HG02610 (cell line): ENCODE measurements around the gene SGCG.
A peak's percentile ranks its signal among the peaks of the same experiment; 100 is the strongest.

Experiments used
- ATAC-seq: cut with Tn5 transposase; IDR thresholded peaks from one replicate; pipeline ENCODE4 v1.9.1; 2021; ENCODE audit warnings: mild to moderate bottlenecking, moderate library complexity; ENCODE audit not compliant: unreplicated experiment

SGCG gene

DNA sequence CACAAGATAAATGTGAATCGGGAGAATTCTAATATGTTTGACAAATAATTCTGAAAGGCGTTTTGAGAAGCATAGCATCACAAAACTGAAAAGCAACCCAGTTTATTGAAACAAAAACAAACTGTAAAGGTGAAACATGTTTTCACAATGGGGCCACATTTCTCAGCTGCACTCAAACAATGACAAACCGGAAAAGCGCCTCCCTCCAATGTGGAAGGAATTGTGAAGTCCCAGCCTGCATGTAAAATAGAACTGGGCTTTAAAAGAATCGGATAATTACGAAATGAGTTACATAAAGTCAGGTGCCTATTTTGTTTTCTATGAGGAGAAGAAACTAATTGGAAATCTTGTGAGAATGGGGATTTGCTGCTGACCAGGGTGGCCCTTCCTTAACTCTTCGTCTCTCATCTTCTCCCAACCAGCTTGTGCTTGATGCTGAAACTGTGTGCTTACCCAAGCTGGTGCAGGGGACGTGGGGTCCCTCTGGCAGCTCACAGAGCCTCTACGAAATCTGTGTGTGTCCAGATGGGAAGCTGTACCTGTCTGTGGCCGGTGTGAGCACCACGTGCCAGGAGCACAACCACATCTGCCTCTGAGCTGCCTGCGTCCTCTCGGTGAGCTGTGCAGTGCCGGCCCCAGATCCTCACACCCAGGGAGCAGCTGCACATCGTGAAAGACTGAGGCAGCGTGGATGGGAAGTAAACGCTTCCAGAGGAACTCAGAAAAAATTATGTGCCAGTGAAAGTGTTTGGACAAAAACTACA lies 143.3 kb downstream of the SGCG start:
- ATAC-seq, result no peak

- ATAC-seq, result peak; percentile 72
Observed at GRCh38 chr13:23325191-23325590, 144.4 kb downstream of the SGCG start.

GRCh38 chr13:23330356-23330755 lies 149.6 kb downstream of the SGCG start:
- ATAC-seq, result no peak

GRCh38 chr13:23339225-23339624 lies 158.4 kb downstream of the SGCG start:
- ATAC-seq, result no peak

GRCh38 chr13:23344931-23345595 lies 164.3 kb downstream of the SGCG start:
- no peak for ATAC-seq

DNA sequence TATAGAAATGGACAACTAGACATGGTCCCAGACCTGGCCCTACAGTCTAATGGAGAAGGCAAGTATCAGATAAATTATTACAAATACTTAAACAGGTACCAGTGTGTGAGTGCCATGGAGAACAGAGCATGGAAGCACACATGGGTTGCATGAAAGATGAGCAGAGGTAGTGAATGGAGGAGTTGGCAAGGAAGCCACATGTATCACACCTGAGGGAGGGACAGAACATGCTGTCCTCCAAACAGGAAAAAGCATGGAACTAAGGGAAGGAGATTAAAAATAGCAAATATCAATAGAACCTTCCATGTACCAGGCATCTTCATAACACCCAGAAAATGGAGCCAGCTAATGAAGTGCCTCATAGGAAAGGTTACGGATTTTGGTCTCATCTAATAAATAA lies 166.8 kb downstream of the SGCG start:
- no peak for ATAC-seq

GRCh38 chr13:23348262-23349127 lies 167.7 kb downstream of the SGCG start:
- no peak for ATAC-seq

- ATAC-seq, result no peak
Observed at GRCh38 chr13:23349161-23349897, 168.6 kb downstream of the SGCG start.

DNA sequence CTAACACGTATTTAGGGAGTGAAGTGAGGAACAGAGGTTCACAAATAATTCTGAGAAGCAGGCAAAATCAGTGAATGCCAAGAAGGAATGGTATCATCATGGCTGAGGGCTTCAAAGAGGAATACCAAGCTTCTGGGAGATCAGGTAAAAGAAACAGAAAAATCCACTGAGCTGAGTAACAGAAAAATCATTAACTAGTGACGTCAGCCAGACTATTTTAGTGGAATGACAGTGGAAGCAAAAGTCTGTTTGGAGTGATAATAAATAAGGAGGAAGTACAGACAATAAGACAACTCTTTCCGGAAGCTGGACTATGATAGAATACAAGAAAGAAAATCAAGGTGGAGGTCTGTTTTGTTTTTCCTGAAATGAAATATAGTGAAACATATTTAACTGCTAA lies 169.2 kb downstream of the SGCG start:
- no peak for ATAC-seq

- no peak for ATAC-seq
Observed at GRCh38 chr13:23352161-23352560, 171.4 kb downstream of the SGCG start.

DNA sequence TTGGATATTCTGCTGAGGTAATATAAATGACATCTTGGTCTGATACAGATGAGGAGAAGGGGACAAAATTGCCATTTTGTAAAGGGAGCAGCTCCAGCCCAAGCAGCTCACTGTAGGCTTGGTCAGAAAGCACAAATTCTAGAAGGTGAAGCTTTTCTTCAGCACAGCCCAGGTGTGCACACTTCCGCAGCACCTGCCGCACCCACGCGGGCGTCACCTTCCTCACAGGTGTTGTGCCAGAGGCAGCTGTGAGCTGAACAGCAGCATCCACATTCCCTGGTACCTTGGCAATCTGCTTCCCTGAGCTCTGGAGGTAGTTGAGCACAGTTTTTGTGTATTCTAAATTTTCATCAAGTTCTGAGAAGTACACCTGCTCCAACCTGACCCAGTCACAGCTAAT lies 173.7 kb downstream of the SGCG start:
- ATAC-seq, result no peak

GRCh38 chr13:23356368-23356767 lies 175.6 kb downstream of the SGCG start:
- no peak for ATAC-seq

DNA sequence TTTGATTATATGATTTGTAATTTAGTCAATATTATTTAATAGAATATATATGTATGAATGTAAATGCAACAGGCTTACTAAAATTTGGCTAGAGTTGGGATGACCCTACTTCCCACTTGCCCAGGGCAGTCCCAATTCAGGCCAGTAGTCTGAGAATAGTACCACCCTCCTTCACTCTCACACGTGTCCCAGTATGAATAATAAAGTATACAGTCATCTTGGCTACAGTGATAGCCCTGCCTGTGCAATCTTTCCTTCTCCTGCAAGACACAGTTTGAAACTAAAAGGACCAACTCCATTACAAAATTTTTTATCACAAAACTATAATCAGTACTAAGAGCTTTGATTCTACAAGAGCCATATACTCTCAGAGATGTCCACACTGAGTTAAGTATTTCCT lies 176.6 kb downstream of the SGCG start:
- ATAC-seq, result no peak

GRCh38 chr13:23359882-23360281 lies 179.1 kb downstream of the SGCG start:
- ATAC-seq, result no peak

DNA sequence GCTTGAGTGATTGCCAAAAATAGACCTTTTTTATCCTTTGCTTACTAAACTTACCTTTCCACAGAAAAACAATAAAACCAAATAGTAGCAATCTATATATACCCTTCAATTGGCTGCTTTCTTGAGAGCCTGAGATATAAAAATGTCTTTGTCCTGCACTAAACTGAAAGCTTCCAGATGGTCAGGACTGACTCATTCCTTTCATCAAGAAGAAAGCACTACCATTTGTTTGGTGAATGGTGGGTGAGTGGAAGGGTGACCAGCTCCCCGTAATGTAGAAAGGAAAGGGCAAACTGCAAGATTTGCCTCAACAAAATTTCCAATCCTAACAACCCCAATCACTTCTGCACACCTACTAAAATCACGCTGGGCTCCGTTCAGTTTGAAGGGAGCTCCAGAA lies 184.9 kb downstream of the SGCG start:
- no peak for ATAC-seq

- ATAC-seq, result no peak
Observed at GRCh38 chr13:23367907-23368306, 187.1 kb downstream of the SGCG start.

GRCh38 chr13:23372264-23372906 lies 191.6 kb downstream of the SGCG start:
- ATAC-seq, result no peak
